ENCODE data around the gene TBC1D1.

DNA sequence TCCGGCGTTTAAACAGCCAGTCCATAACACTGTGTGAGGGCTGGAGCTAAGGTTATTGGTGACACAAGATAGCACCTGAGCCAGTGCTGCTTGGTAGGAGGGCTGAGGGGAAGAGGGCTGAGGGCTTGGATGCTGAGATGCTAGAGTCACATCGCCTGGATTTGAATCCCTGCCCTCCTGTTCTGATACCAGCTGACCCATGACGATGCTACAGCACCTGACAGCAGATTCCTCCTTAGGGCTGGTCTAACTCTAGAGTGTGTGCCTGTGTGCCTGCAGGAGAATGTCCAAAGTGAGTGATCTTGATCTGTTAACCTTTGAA is 171.9 kb downstream of the TBC1D1 start:
- TF ChIP-seq, protein P1, sequence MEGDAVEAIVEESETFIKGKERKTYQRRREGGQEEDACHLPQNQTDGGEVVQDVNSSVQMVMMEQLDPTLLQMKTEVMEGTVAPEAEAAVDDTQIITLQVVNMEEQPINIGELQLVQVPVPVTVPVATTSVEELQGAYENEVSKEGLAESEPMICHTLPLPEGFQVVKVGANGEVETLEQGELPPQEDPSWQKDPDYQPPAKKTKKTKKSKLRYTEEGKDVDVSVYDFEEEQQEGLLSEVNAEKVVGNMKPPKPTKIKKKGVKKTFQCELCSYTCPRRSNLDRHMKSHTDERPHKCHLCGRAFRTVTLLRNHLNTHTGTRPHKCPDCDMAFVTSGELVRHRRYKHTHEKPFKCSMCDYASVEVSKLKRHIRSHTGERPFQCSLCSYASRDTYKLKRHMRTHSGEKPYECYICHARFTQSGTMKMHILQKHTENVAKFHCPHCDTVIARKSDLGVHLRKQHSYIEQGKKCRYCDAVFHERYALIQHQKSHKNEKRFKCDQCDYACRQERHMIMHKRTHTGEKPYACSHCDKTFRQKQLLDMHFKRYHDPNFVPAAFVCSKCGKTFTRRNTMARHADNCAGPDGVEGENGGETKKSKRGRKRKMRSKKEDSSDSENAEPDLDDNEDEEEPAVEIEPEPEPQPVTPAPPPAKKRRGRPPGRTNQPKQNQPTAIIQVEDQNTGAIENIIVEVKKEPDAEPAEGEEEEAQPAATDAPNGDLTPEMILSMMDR (conservative IDR thresholded peaks at IDR 0.05; ENCODE audit: low read depth, low read length): no peak
- TF ChIP-seq EZH2 (IDR thresholded peaks at IDR 0.05; ENCODE audit: borderline replicate concordance, low read depth, low read length, poor library complexity, severe bottlenecking): no peak
